Activated CD8-positive, alpha-beta memory T cell treated with anti-CD3 and anti-CD28 coated beads, Interleukin-2, amount 50 U/mL, for 24 hours (primary cell): ENCODE data around the gene ABL1.
"Not testable (repeated sequence)": the region's sequence is repeated elsewhere in the genome, so short reads cannot be mapped to it uniquely, and the experiment has no call there.

Source experiments
- DNase-seq: peaks from one replicate; pipeline ENCODE4 v3.0.0-alpha.2; 2020; ENCODE audit errors: extremely low read depth

The ABL1 gene

GRCh38 chr9:130903194-130904069 is 68.4 kb downstream of the ABL1 start:
- DNase-seq, result no peak

GRCh38 chr9:130904070-130905044 is 69.3 kb downstream of the ABL1 start:
- no peak for DNase-seq

- DNase-seq, result no peak
These were observed 70.3 kb downstream of the ABL1 start for GRCh38 chr9:130905125-130905901.

- DNase-seq, result no peak
These were observed 71.1 kb downstream of the ABL1 start for GRCh38 chr9:130905902-130906734.

- no peak for DNase-seq
These were observed 71.8 kb downstream of the ABL1 start for GRCh38 chr9:130906735-130907416.

GRCh38 chr9:130908146-130908877 is 73.3 kb downstream of the ABL1 start:
- DNase-seq, result no peak

- no peak for DNase-seq
These were observed 73.9 kb downstream of the ABL1 start for GRCh38 chr9:130908878-130909355.

- DNase-seq, result not testable (repeated sequence)
These were observed 75.0 kb downstream of the ABL1 start for GRCh38 chr9:130910041-130910440.

GRCh38 chr9:130910670-130911069 is 75.6 kb downstream of the ABL1 start:
- DNase-seq, result not testable (repeated sequence)

- no peak for DNase-seq
These were observed 76.4 kb downstream of the ABL1 start for GRCh38 chr9:130911254-130912049.

GRCh38 chr9:130912932-130913598 is 78.0 kb downstream of the ABL1 start:
- DNase-seq, result no peak

GRCh38 chr9:130913599-130914416 is 78.8 kb downstream of the ABL1 start:
- no peak for DNase-seq

GRCh38 chr9:130914417-130915095 is 79.5 kb downstream of the ABL1 start:
- DNase-seq, result no peak

GRCh38 chr9:130915096-130915447 is 80.0 kb downstream of the ABL1 start:
- DNase-seq, result no peak

GRCh38 chr9:130917168-130917960 is 82.3 kb downstream of the ABL1 start:
- no peak for DNase-seq
